H1 (cell line): Measurements from ENCODE around the gene PCBD1. TPM values are rescaled to one million over a fixed set of nuclear protein-coding genes. Genes with fewer than 3 reads are reported as not detected.
A peak's percentile ranks its signal among the peaks of the same experiment; 100 is the strongest.

ENCODE experiments used
- CTCF ChIA-PET: fragments of 300-600 bp; sonication (Branson Sonifier 250); formaldehyde crosslinking; loops from one replicate; lab custom pipeline; 2021; ENCODE audit not compliant: partially characterized antibody; lab: Charles Lee
- POLR2A ChIA-PET: fragments of 300-600 bp; sonication (Branson Sonifier 250); formaldehyde crosslinking; loops from one replicate; lab custom pipeline; 2021; ENCODE audit warnings: inconsistent platforms; ENCODE audit not compliant: partially characterized antibody; lab: Charles Lee
- DNase-seq, 2 experiments: peaks; one replicate each; pipeline versions ENCODE4 v3.0.0 to v3.0.0-alpha.2; 2010 to 2022; ENCODE audit warnings: low spot score in 2 of 2, low read depth in 1 of 2, mixed read lengths in 1 of 2
- FAIRE-seq: peaks from 2 replicates; lab custom pipeline; 2011; peaks lifted over from hg19 to GRCh38; lab: Jason Lieb, UNC
- H2AFZ ChIP-seq: 2 replicates; pipeline ENCODE4 v1.8.1; 2012; ENCODE audit warnings: low read length, inconsistent platforms
- H2AK5ac ChIP-seq: 2 replicates; pipeline ENCODE4 v1.6.1; 2013; ENCODE audit warnings: low read depth, low read length
- H2BK120ac ChIP-seq: replicated peaks from 2 replicates; pipeline ENCODE3; 2013; ENCODE audit warnings: low read depth, low read length, inconsistent platforms
- H2BK12ac ChIP-seq: 2 replicates; pipeline ENCODE4 v1.6.1; 2013; ENCODE audit warnings: low read depth, low read length
- H2BK15ac ChIP-seq: 2 replicates; pipeline ENCODE4 v1.6.1; 2013; ENCODE audit warnings: low read length
- H2BK20ac ChIP-seq: 2 replicates; pipeline ENCODE4 v1.6.1; 2013; ENCODE audit warnings: low read length
- H2BK5ac ChIP-seq: 2 replicates; pipeline ENCODE4 v1.6.1; 2013; ENCODE audit warnings: low read depth, low read length
- H3K14ac ChIP-seq: 2 replicates; pipeline ENCODE4 v1.6.1; 2013; ENCODE audit warnings: inconsistent platforms; ENCODE audit not compliant: insufficient read length
- H3K18ac ChIP-seq: 2 replicates; pipeline ENCODE4 v1.6.1; 2013; ENCODE audit warnings: low read length; ENCODE audit errors: extremely low read depth
- H3K23ac ChIP-seq: 2 replicates; pipeline ENCODE4 v1.6.1; 2013; ENCODE audit warnings: inconsistent platforms; ENCODE audit not compliant: insufficient read length
- H3K23me2 ChIP-seq: 2 replicates; pipeline ENCODE4 v1.6.1; 2013; ENCODE audit warnings: low read depth, low read length
- H3K27ac ChIP-seq: 2 replicates; pipeline ENCODE4 v1.6.1; 2011; ENCODE audit warnings: low read depth, low read length, inconsistent platforms
- H3K27me3 ChIP-seq, 4 experiments: replicated peaks in 1 of 4; 1 replicate in 1 of 4; 2 replicates in 3 of 4; pipeline versions ENCODE4 v1.6.1 to v1.8.1; 2011 to 2013; ENCODE audit warnings: low read length in 3 of 4, mild to moderate bottlenecking in 3 of 4, inconsistent platforms in 2 of 4, mixed read lengths in 2 of 4, moderate library complexity in 1 of 4; ENCODE audit not compliant: control insufficient read depth in 3 of 4, insufficient read depth in 3 of 4; ENCODE audit errors: extremely low read depth in 1 of 4
- H3K36me3 ChIP-seq, 4 experiments: 2 replicates each; pipeline versions ENCODE4 v1.6.1 to v1.8.1; 2011 to 2013; ENCODE audit warnings: mild to moderate bottlenecking in 4 of 4, low read length in 3 of 4, moderate library complexity in 2 of 4, control low read depth in 1 of 4, inconsistent platforms in 1 of 4; ENCODE audit not compliant: insufficient read depth in 4 of 4, control insufficient read depth in 2 of 4
- H3K4ac ChIP-seq: replicated peaks from 2 replicates; pipeline ENCODE3; 2013; ENCODE audit warnings: low read length, low read depth, mixed read lengths, inconsistent platforms; ENCODE audit not compliant: insufficient read length
- H3K4me1 ChIP-seq, 4 experiments: replicated peaks in 1 of 4; 1 replicate in 1 of 4; 2 replicates in 3 of 4; pipeline versions ENCODE4 v1.6.1 to v1.8.1; 2011 to 2013; ENCODE audit warnings: low read length in 3 of 4, inconsistent platforms in 2 of 4, mixed read lengths in 1 of 4; ENCODE audit not compliant: insufficient read depth in 4 of 4, control insufficient read depth in 3 of 4
- H3K4me2 ChIP-seq, 2 experiments: 2 replicates each; pipeline versions ENCODE4 v1.6.1 to v1.8.1; 2011 to 2013; ENCODE audit warnings: low read depth in 2 of 2, low read length in 2 of 2, control low read depth in 1 of 2, inconsistent platforms in 1 of 2, mild to moderate bottlenecking in 1 of 2; ENCODE audit not compliant: insufficient read depth in 1 of 2
- H3K4me3 ChIP-seq, 4 experiments: fragments of 200-600, 300-600 bp in 1 of 4; sonication (generic), shearing (Covaris generic), sonication (Bioruptor Twin) in 1 of 4; 2 replicates each; pipeline versions ENCODE4 v1.5.1 to v1.8.1; 2011 to 2016; ENCODE audit warnings: low read length in 4 of 4, low read depth in 3 of 4, control low read depth in 2 of 4, inconsistent platforms in 2 of 4, mild to moderate bottlenecking in 2 of 4, mixed read lengths in 1 of 4, moderate library complexity in 1 of 4; ENCODE audit not compliant: insufficient read depth in 2 of 4; ENCODE audit errors: extremely low read depth in 1 of 4
- H3K56ac ChIP-seq: replicated peaks from 2 replicates; pipeline ENCODE3; 2013; ENCODE audit warnings: low read depth, mild to moderate bottlenecking, mixed read lengths, low read length, inconsistent platforms; ENCODE audit not compliant: insufficient read length
- H3K79me1 ChIP-seq: 2 replicates; pipeline ENCODE4 v1.6.1; 2013; ENCODE audit warnings: low read depth, low read length, control low read depth
- H3K79me2 ChIP-seq, 2 experiments: 2 replicates each; pipeline versions ENCODE4 v1.6.1 to v1.8.1; 2012 to 2013; ENCODE audit warnings: low read length in 2 of 2, mild to moderate bottlenecking in 2 of 2, inconsistent platforms in 1 of 2; ENCODE audit not compliant: insufficient read depth in 2 of 2, control insufficient read depth in 1 of 2
- H3K9ac ChIP-seq, 4 experiments: replicated peaks in 1 of 4; 1 replicate in 1 of 4; 2 replicates in 3 of 4; pipeline versions ENCODE4 v1.6.1 to v1.8.1; 2011 to 2013; ENCODE audit warnings: low read depth in 3 of 4, low read length in 3 of 4, control low read depth in 2 of 4, mild to moderate bottlenecking in 2 of 4, moderate library complexity in 2 of 4, inconsistent platforms in 1 of 4; ENCODE audit errors: extremely low read depth in 1 of 4
- H3K9me3 ChIP-seq, 2 experiments: 2 replicates each; pipeline versions ENCODE4 v1.6.1 to v1.8.1; 2012 to 2013; ENCODE audit warnings: mild to moderate bottlenecking in 2 of 2, moderate library complexity in 2 of 2, control low read depth in 1 of 2, inconsistent platforms in 1 of 2, low read depth in 1 of 2, low read length in 1 of 2, mixed read lengths in 1 of 2; ENCODE audit not compliant: insufficient read depth in 2 of 2
- H4K20me1 ChIP-seq, 2 experiments: replicated peaks in 1 of 2; 2 replicates each; pipeline versions ENCODE3 to v1.8.1; 2011 to 2013; ENCODE audit warnings: inconsistent platforms in 2 of 2, low read length in 2 of 2, mild to moderate bottlenecking in 1 of 2; ENCODE audit not compliant: insufficient read depth in 2 of 2, control insufficient read depth in 1 of 2
- H4K5ac ChIP-seq: 2 replicates; pipeline ENCODE4 v1.6.1; 2013; ENCODE audit warnings: low read length, low read depth, mixed read lengths, inconsistent platforms; ENCODE audit not compliant: insufficient read length
- H4K8ac ChIP-seq: 2 replicates; pipeline ENCODE4 v1.8.0; 2013; ENCODE audit warnings: mild to moderate bottlenecking, moderate library complexity, low read length, inconsistent platforms; ENCODE audit not compliant: insufficient read depth; ENCODE audit errors: extremely low read depth
- H4K91ac ChIP-seq: replicated peaks from 2 replicates; pipeline ENCODE3; 2013; ENCODE audit warnings: low read length, mixed read lengths, inconsistent platforms; ENCODE audit not compliant: insufficient read length
- BRCA1 ChIP-seq: IDR thresholded peaks from 2 replicates; pipeline ENCODE4 v1.6.1; 2012; ENCODE audit warnings: low read depth, low read length, improper control_type of control experiment
- CBX8 ChIP-seq: fragments of 300-800, 300-1000 bp; sonication (generic); IDR thresholded peaks from 2 replicates; pipeline ENCODE4 v1.7.1; 2016; ENCODE audit warnings: low read depth, low read length, borderline replicate concordance
- CTCF ChIP-seq, 3 experiments: IDR thresholded peaks; 1 replicate in 2 of 3; 2 replicates in 1 of 3; pipeline versions ENCODE4 v1.5.1 to v1.6.1; 2011; ENCODE audit warnings: low read length in 3 of 3, mild to moderate bottlenecking in 3 of 3, inconsistent platforms in 2 of 3, low read depth in 1 of 3, moderate library complexity in 1 of 3; ENCODE audit not compliant: insufficient read depth in 1 of 3; ENCODE audit errors: control extremely low read depth in 1 of 3
- EP300 ChIP-seq, 2 experiments: IDR thresholded peaks; 1 replicate in 1 of 2; 2 replicates in 1 of 2; pipeline ENCODE4 v1.6.1; 2011 to 2012; ENCODE audit warnings: low read depth in 2 of 2, low read length in 2 of 2, mild to moderate bottlenecking in 2 of 2, borderline replicate concordance in 1 of 2, inconsistent platforms in 1 of 2, moderate library complexity in 1 of 2
- MAX ChIP-seq: IDR thresholded peaks from 2 replicates; pipeline ENCODE4 v1.6.1; 2012; ENCODE audit warnings: inconsistent platforms
- RAD21 ChIP-seq, 2 experiments: IDR thresholded peaks in 1 of 2; conservative IDR thresholded peaks in 1 of 2; 2 replicates each; pipeline ENCODE4 v1.6.1; 2011; ENCODE audit warnings: low read depth in 2 of 2, low read length in 2 of 2, improper control_type of control experiment in 1 of 2, inconsistent platforms in 1 of 2, mild to moderate bottlenecking in 1 of 2, moderate library complexity in 1 of 2
- RBBP5 ChIP-seq: IDR thresholded peaks from 2 replicates; pipeline ENCODE4 v1.7.1; 2012; ENCODE audit warnings: low read depth, mild to moderate bottlenecking, inconsistent platforms, low read length, moderate library complexity, borderline replicate concordance
- WGBS, 2 experiments: shearing (Covaris generic) in 1 of 2; methylation state at CpG; one replicate each; pipeline versions ENCODE4 v1.1.6 to v1.1.7; 2013 to 2015; ENCODE audit warnings: low lambda C conversion rate in 2 of 2, mixed read lengths in 2 of 2, inconsistent platforms in 1 of 2, low coverage in 1 of 2, missing lambda C conversion rate in 1 of 2; ENCODE audit not compliant: insufficient replicate concordance in 2 of 2, insufficient coverage in 1 of 2, insufficient read length in 1 of 2; ENCODE audit errors: extremely low coverage in 1 of 2, missing lambda C conversion rate in 1 of 2; 5-methylcytosine and 5-hydroxymethylcytosine counted together
- polyA plus RNA-seq, 7 experiments: library from polyadenylated mRNA; depleted of rRNA in 3 of 7; stranded (reverse) in 5 of 7; unstranded in 2 of 7; fragments of >200 nt in 5 of 7; fragments of 200-250 nt in 2 of 7; gene quantifications; 1 replicate in 5 of 7; 2 replicates in 1 of 7; 4 replicates in 1 of 7; pipeline versions ENCODE4 v1.2.1 to v1.2.3, GENCODE V29; 2011 to 2013; ENCODE audit warnings: missing spikeins in 2 of 7, mixed read lengths in 2 of 7
- total RNA-seq: library from RNA; stranded (reverse); fragmentation: NEBNext Ultra II Directional; extraction: Animal tissue kit (Norgen Biotek cat#: 25700); gene quantifications from 2 replicates; pipeline ENCODE4 v1.2.1, GENCODE V29; 2021

PCBD1 gene
- total and polyA plus RNA-seq, 2 of the 8 experiments (the other 6 are each of a cell fraction or from before 2014, with no cell fraction given): 46.5 to 55.0 TPM

- H3K4me1 ChIP-seq: no peaks in the 10 kb centered on the region; a peak in 1 of 7 replicates
- WGBS, 2 experiments: 61% methylated on average over 14 of the region's 14 CpGs; no CpG with 5 or more reads in 1 of the 2 experiments
- H3K23ac ChIP-seq: no peak overlapping the region
- no peaks in the 10 kb centered on the region for H3K79me1 ChIP-seq
- no peak overlapping the region for H2BK12ac ChIP-seq
- ChIA-PET POLR2A (interaction anchor here (1.0 to 1.3 kb wide), 3 partner anchors 9 to 21 kb away, joined by 3 to 4 read pairs (median 3); no protein-coding TSS in a partner anchor), CTCF (interaction anchor here (0.6 to 13.3 kb wide), 97 partner anchors 10 to 1782 kb away, joined by 3 to 237 read pairs (median 5); partner anchors contain the start of genes PCBD1 and UNC5B)
- no peaks in the 10 kb centered on the region for H3K27me3 ChIP-seq
- no peak overlapping the region; the same call in none of the 2 replicates for H3K18ac ChIP-seq
- no peak overlapping the region for H3K14ac ChIP-seq
- no peak overlapping the region for H2BK20ac ChIP-seq
- no peak overlapping the region for H2AK5ac ChIP-seq
- no peak overlapping the region for H3K4me2 ChIP-seq
- no peak overlapping the region for H3K56ac ChIP-seq
- H3K23me2 ChIP-seq: 0 out of 2 replicates have a peak, but pooled peaks cover 2% of the 10 kb centered on the region
- no peaks in the 10 kb centered on the region for H3K9me3 ChIP-seq
- H4K8ac ChIP-seq: no peak overlapping the region; the same call in 1 of the 2 replicates
- H2BK120ac ChIP-seq: no peak overlapping the region
- H3K36me3 ChIP-seq: no peaks in the 10 kb centered on the region
- no peak overlapping the region for H3K27ac ChIP-seq
- peak; percentile 32 for FAIRE-seq
- no peak overlapping the region for H4K5ac ChIP-seq
- no peak overlapping the region for H3K4ac ChIP-seq
- H3K79me2 ChIP-seq: no peaks in the 10 kb centered on the region
- peak in 1 of 2 experiments; percentile 93 for DNase-seq
- no peaks in the 10 kb centered on the region for H4K20me1 ChIP-seq
- 0 out of 2 replicates have a peak overlapping the region, but pooled peaks have one; percentile 36 for H2BK15ac ChIP-seq
- TF ChIP-seq BRCA1 (no peak), CBX8 (no peak), CTCF (IDR thresholded peaks at IDR 0.05; ENCODE audit: control extremely low read depth in 1 of 3, insufficient read depth in 1 of 3, low read depth in 1 of 3, low read length in 3 of 3) (peak; percentile 92 to 99 (median 97)), EP300 (IDR thresholded peaks at IDR 0.05; ENCODE audit: borderline replicate concordance in 1 of 2, low read depth in 2 of 2, low read length in 2 of 2) (no peak), RBBP5 (no peak), MAX (no peak), RAD21 (IDR thresholded peaks at IDR 0.05 in 1 of 2, conservative IDR thresholded peaks at IDR 0.05 in 1 of 2; ENCODE audit: low read depth in 2 of 2, low read length in 2 of 2) (peak; percentile 96 to 99)
- no peak overlapping the region; the same call in 1 of the 2 replicates for H2AFZ ChIP-seq
- H3K4me3 ChIP-seq: no peak overlapping the region
- no peak overlapping the region for H2BK5ac ChIP-seq
- no peak overlapping the region for H3K9ac ChIP-seq
- H4K91ac ChIP-seq: no peak overlapping the region
Measured at GRCh38 chr10:70903262-70903921, 15.0 kb upstream of the PCBD1 start.
